GM21717 (cell line): ENCODE data around the gene DDX11.
"Not testable (repeated sequence)": the region's sequence is repeated elsewhere in the genome, so short reads cannot be mapped to it uniquely, and the experiment has no call there.

Experiments
- ATAC-seq: cut with Tn5 transposase; IDR thresholded peaks from one replicate; pipeline ENCODE4 v1.9.1; 2021; ENCODE audit warnings: mild to moderate bottlenecking, moderate library complexity; ENCODE audit not compliant: unreplicated experiment

Gene DDX11

GRCh38 chr12:31121022-31121728 lies 47.5 kb downstream of the DDX11 start:
- not testable (repeated sequence) for ATAC-seq

- no peak for ATAC-seq
These were observed 48.8 kb downstream of the DDX11 start for GRCh38 chr12:31122481-31122880.

DNA sequence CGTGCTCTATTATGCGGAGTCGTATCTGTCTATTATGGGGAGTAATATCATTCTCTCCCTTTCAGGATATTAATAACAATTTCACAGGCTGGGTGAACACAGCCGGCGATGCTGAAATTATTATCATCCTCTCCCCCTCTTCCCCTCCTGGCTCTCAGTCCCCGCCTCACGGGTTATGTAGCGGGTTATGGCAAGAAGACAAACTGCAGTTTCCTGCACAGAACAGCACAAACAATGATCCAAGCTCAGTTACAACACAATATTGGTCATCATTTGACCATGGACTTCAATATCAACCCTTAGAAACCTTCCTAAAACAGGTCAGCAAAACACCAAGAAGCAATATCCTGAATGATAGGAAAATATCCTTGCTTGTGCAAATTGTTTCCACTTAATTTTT lies 50.5 kb downstream of the DDX11 start:
- not testable (repeated sequence) for ATAC-seq

- ATAC-seq, result not testable (repeated sequence)
These were observed 51.5 kb downstream of the DDX11 start for GRCh38 chr12:31125171-31125570.

DNA sequence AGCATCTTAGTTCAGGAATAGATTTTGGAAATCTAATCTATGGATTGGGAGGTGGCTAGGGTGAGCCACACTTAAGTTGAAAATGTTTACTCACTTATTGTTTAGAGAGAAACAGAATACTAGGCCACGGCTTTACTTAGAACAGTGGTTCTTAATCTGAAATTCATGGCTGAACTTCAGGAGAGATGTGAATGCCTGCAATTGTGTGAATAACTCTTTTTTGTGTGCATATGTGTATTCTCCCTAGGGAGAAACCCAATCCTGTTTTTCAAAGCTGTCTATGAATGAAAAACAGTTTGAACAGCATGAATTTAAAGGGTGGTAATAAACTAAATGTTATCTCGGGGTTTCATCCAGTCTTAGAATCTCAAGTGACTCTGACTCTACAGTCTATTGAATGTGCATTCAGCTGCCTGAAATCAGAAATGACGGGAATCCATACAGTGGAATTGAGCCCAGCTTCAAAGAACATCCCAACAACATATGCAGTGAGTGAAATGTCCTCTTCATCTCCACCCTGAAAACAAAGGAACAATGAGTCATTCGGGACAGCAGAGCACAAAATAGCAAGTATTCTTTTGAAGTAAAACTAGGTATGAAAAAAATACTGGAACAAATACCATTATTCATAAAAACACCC lies 53.7 kb downstream of the DDX11 start:
- ATAC-seq, result not testable (repeated sequence)

DNA sequence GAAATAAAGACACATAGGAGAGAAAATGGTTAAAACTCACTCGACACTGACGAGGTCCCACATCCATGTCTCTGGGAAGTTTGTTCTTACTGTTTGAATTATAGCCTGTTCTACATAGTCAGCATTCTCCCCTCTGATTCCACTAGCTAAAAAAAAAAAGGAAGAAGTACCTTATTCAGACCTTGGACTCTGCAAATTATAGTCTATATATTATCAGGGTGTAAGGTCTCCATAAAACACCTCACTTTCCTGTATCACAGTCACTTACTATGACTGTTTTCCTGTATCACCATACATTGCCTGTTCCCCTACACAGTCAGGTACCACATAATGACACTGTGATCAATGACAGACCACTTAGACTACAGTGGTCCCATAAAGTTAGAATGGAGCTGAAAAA lies 62.9 kb downstream of the DDX11 start:
- not testable (repeated sequence) for ATAC-seq

DNA sequence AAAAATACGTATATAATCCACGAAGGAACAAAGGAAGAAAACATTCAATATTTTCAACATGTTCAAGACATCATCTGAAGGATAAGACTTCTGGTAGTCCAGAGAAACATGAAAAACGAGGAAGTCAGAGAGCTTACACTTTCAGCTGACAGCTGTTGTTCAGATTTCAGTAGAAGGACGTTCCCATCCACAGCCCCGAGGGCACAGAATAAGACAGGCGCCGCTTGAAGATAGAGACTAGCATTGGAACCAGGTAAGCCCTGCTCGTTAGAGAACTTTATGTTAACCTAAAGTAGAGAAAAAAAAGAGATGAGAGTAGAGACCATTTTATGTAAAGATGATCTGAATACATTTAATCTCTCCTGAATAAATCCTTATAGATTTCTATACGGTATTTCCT lies 71.1 kb downstream of the DDX11 start:
- not testable (repeated sequence) for ATAC-seq

DNA sequence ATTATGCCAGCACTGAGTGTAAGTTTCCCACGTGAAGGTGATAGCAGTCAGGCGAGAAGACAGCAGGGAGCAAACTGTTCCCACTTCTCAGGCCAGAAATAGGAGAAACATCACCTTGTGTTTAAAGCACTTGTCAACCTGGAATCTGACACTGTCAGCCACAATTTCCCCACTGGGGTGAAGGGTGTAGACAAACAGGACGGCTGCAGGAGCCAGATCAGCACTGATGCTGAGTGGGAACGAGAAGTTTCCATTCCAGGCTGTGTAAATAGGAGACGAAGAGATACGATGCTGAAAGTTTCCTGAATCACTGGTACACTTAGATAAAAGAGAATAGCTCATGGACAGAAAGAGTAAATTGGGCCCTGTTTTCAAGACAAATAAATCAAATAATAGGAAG lies 71.6 kb downstream of the DDX11 start:
- not testable (repeated sequence) for ATAC-seq

GRCh38 chr12:31147415-31147814 lies 73.8 kb downstream of the DDX11 start:
- ATAC-seq, result not testable (repeated sequence)

DNA sequence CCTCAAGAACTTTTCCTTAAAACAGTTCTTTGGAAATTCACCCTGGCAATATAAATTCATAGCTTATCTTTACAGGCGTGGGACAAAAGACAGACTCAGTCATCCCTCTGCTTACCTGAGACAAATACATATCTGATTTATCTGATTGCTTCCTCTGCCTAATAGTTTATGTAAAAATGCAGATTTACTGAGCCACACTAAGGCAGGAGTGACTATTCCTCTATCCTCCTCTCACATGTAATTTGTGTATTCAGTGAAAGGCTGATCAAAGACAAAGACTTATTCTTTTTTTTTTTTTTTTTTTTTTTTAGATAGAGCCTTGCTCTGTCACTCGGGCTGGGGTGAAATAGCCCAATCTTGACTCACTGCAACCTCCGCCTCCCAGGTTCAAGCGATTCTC lies 77.1 kb downstream of the DDX11 start:
- not testable (repeated sequence) for ATAC-seq
